Upper lobe of left lung (tissue), 4 donors: Measurements from ENCODE around the gene DRC3.

ENCODE experiments used
- CTCF ChIP-seq, 6 experiments: fragments of 450-650 bp in 4 of 6; fragments of 200-600 bp in 2 of 6; sonication (generic) in 2 of 6; IDR thresholded peaks; one replicate each; pipeline ENCODE4 v1.5.1; 2016 to 2019; ENCODE audit warnings: antibody characterized with exemption in 6 of 6
- POLR2A ChIP-seq, 4 donors: fragments of 450-650 bp; IDR thresholded peaks; one replicate each; pipeline ENCODE4 v1.5.1; 2016 to 2017; ENCODE audit warnings: antibody characterized with exemption in 4 of 4, mild to moderate bottlenecking in 2 of 4

- TF ChIP-seq POLR2A (IDR thresholded peaks at IDR 0.05) (no peak), CTCF (IDR thresholded peaks at IDR 0.05) (no peak)
Observed at GRCh38 chr17:17933775-17934174, 38.9 kb upstream of the DRC3 start.
